NB4 (cell line): ENCODE results near the gene INPP5A.

ENCODE experiments used
- DNase-seq: peaks from one replicate; pipeline ENCODE4 v3.0.0; 2010; ENCODE audit warnings: low read depth
- H3K4me3 ChIP-seq: one replicate; pipeline ENCODE4 v1.5.1; 2011; ENCODE audit warnings: mild to moderate bottlenecking, low read depth, low read length, moderate library complexity
- CTCF ChIP-seq: IDR thresholded peaks from one replicate; pipeline ENCODE4 v1.5.1; 2012; ENCODE audit warnings: low read depth, low read length
- MAX ChIP-seq: IDR thresholded peaks from 2 replicates; pipeline ENCODE4 v1.6.1; 2011; ENCODE audit warnings: low read depth, low read length
- MYC ChIP-seq: IDR thresholded peaks from 2 replicates; pipeline ENCODE4 v1.6.1; 2011; ENCODE audit warnings: low read depth, low read length
- POLR2A ChIP-seq: IDR thresholded peaks from 2 replicates; pipeline ENCODE4 v1.6.1; 2011; ENCODE audit warnings: mild to moderate bottlenecking; ENCODE audit not compliant: insufficient read length; ENCODE audit errors: extremely low read depth

The INPP5A gene

GRCh38 chr10:132658546-132659205, 121.1 kb downstream of the INPP5A start:
- H3K4me3 ChIP-seq, result no peak overlapping the region
- DNase-seq, result no peak
- TF ChIP-seq POLR2A (no peak), MAX (no peak), CTCF (no peak), MYC (no peak)

GRCh38 chr10:132659206-132660091, 121.9 kb downstream of the INPP5A start:
- no peak for DNase-seq
- no peak overlapping the region for H3K4me3 ChIP-seq
- TF ChIP-seq POLR2A (no peak), MAX (0 out of 2 replicates have a peak, but pooled peaks have one; percentile 13)

- no peak for TF ChIP-seq CTCF
- TF ChIP-seq POLR2A, result no peak
- no peak for TF ChIP-seq MAX
- TF ChIP-seq MYC, result no peak
- no peak for DNase-seq
- H3K4me3 ChIP-seq, result no peak overlapping the region
Measured at GRCh38 chr10:132660385-132660784, 122.8 kb downstream of the INPP5A start.

GRCh38 chr10:132662186-132662920, 124.8 kb downstream of the INPP5A start:
- no peak for DNase-seq
- no peak overlapping the region for H3K4me3 ChIP-seq
- TF ChIP-seq MYC (no peak), CTCF (no peak)

GRCh38 chr10:132663666-132664365, 126.2 kb downstream of the INPP5A start:
- DNase-seq, result peak; percentile 40
- no peak for TF ChIP-seq CTCF
- no peak for TF ChIP-seq MYC
- TF ChIP-seq POLR2A, result no peak
- TF ChIP-seq MAX, result no peak
- H3K4me3 ChIP-seq, result no peak overlapping the region
